HG02884 (cell line): Measurements from ENCODE around the gene KRTAP4-3.
"Not testable (repeated sequence)": the region's sequence is repeated elsewhere in the genome, so short reads cannot be mapped to it uniquely, and the experiment has no call there.

Experiments
- ATAC-seq: cut with Tn5 transposase; IDR thresholded peaks from one replicate; pipeline ENCODE4 v1.9.1; 2021; ENCODE audit warnings: mild to moderate bottlenecking, moderate library complexity; ENCODE audit not compliant: unreplicated experiment

KRTAP4-3 gene

GRCh38 chr17:41168121-41168520 lies at the start of gene KRTAP4-3:
Gene KRTAP4-3, minus strand, starts transcription at chr17:41168221. Its CDS starts 49 bp downstream, at chr17:41168172.
- ATAC-seq = no peak

GRCh38 chr17:41215681-41216080 lies 47.7 kb upstream of the KRTAP4-3 start:
- ATAC-seq = no peak

GRCh38 chr17:41212524-41213169 lies 44.6 kb upstream of the KRTAP4-3 start:
- ATAC-seq = no peak

GRCh38 chr17:41211845-41212466 lies 43.9 kb upstream of the KRTAP4-3 start:
- ATAC-seq = no peak

GRCh38 chr17:41199421-41200078 lies 31.5 kb upstream of the KRTAP4-3 start:
- ATAC-seq = no peak

- ATAC-seq = no peak
Measured at GRCh38 chr17:41196068-41196467, 28.0 kb upstream of the KRTAP4-3 start.

- no peak for ATAC-seq
Measured at GRCh38 chr17:41190328-41190727, 22.3 kb upstream of the KRTAP4-3 start.

- ATAC-seq = not testable (repeated sequence)
Measured at GRCh38 chr17:41189837-41190318, 21.9 kb upstream of the KRTAP4-3 start, which contains the start of gene KRTAP9-1. Gene KRTAP9-1, plus strand, starts transcription at chr17:41189887. Its CDS starts 0 bp downstream, at chr17:41189887.

- ATAC-seq = no peak
Measured at GRCh38 chr17:41186872-41187271, 18.9 kb upstream of the KRTAP4-3 start.

GRCh38 chr17:41185001-41185400 lies 17.0 kb upstream of the KRTAP4-3 start:
- ATAC-seq = no peak

- no peak for ATAC-seq
Measured at GRCh38 chr17:41184480-41184961, 16.5 kb upstream of the KRTAP4-3 start, which contains the start of gene KRTAP4-1. Gene KRTAP4-1, minus strand, starts transcription at chr17:41184911. Its CDS starts 57 bp downstream, at chr17:41184854.

GRCh38 chr17:41178843-41179616 lies 11.0 kb upstream of the KRTAP4-3 start:
- ATAC-seq = no peak

- ATAC-seq = no peak
Measured at GRCh38 chr17:41178341-41178740, 10.3 kb upstream of the KRTAP4-3 start.

GRCh38 chr17:41177727-41178271 lies 9.8 kb upstream of the KRTAP4-3 start, which contains the start of gene KRTAP4-2:
Gene KRTAP4-2, minus strand, starts transcription at chr17:41178221. Its CDS starts 57 bp downstream, at chr17:41178164.
- no peak for ATAC-seq

- ATAC-seq = no peak
Measured at GRCh38 chr17:41176744-41177387, 8.8 kb upstream of the KRTAP4-3 start.

GRCh38 chr17:41171886-41172285 lies 3.9 kb upstream of the KRTAP4-3 start:
- no peak for ATAC-seq

- ATAC-seq = no peak
Measured at GRCh38 chr17:41167561-41167960, 460 bp downstream of the KRTAP4-3 start.

- no peak for ATAC-seq
Measured at GRCh38 chr17:41163828-41164227, 4.2 kb downstream of the KRTAP4-3 start.

GRCh38 chr17:41160648-41161047 lies 7.4 kb downstream of the KRTAP4-3 start, which contains the start of gene KRTAP4-4:
Gene KRTAP4-4, minus strand, starts transcription at chr17:41160748. Its CDS starts 57 bp downstream, at chr17:41160691.
- ATAC-seq = no peak

- ATAC-seq = not testable (repeated sequence)
Measured at GRCh38 chr17:41160190-41160589, 7.8 kb downstream of the KRTAP4-3 start.
